HG02981 (cell line): ENCODE results near the gene ATXN7L1.
"Not testable (repeated sequence)": the region's sequence is repeated elsewhere in the genome, so short reads cannot be mapped to it uniquely, and the experiment has no call there.

ENCODE experiments used
- ATAC-seq: cut with Tn5 transposase; IDR thresholded peaks from one replicate; pipeline ENCODE4 v1.9.1; 2021; ENCODE audit warnings: mild to moderate bottlenecking, moderate library complexity; ENCODE audit not compliant: unreplicated experiment

ATXN7L1 gene

DNA sequence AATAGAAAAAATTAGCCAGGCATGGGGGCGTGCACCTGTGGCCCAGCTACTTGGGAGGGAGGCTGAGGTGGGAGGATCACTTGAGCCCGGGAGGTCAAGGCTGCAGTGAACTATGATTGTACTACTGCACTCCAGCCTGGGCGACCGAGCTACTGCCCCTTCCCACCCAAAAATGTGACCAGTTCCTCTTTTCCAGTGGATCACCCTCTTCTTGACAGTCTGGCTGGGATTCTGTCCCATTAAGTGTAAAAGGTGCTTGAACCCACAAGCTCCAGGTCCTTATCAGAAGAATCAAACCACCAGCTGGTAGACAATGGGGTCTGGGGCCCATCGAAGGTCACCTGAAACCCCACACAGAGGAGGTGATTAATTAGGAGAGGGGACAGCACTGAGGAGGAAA is 14.1 kb downstream of the ATXN7L1 start:
- no peak for ATAC-seq

DNA sequence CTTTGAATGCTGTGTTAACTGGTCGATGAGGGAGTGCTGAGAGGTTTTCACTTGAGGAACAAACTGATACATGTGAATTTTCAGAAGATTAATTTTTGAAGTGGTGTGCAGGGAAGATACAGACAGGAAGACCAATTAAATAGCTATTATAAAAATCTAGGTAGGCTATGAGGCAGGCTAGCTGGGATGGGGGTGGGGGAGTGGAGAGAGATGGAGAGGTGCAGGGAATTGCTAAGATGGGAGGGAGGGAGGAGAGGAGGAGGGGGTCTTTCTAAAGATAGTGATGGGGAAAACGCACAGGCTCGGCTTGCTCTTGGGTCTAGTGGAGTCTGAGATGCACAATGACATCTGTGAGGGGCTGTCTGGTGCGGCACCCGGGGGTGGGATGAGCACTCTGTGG is 15.2 kb downstream of the ATXN7L1 start:
- ATAC-seq = no peak

DNA sequence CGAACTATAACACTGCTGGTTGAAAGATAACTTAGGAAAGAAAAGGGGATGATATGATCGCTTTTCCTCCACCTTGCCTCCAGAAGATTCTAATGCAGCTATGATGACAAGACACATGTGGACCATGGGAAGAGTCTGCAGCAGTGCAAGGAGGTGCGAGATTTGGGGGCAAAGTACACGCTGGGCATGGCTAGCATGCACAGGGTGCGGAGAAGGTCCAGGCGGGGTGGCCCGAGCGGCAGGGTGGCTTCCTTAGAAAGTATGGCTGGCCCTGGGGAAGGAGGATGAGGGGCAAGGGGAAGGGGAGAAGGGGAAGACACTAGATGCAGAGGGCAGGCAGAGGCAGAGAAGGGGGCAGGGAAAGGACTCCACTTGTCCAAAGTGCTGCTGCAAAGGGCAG is 15.6 kb downstream of the ATXN7L1 start:
- no peak for ATAC-seq

- ATAC-seq = no peak
Observed at GRCh38 chr7:105857009-105857952, 19.1 kb downstream of the ATXN7L1 start.

- ATAC-seq = no peak
Observed at GRCh38 chr7:105854498-105854897, 21.9 kb downstream of the ATXN7L1 start.

DNA sequence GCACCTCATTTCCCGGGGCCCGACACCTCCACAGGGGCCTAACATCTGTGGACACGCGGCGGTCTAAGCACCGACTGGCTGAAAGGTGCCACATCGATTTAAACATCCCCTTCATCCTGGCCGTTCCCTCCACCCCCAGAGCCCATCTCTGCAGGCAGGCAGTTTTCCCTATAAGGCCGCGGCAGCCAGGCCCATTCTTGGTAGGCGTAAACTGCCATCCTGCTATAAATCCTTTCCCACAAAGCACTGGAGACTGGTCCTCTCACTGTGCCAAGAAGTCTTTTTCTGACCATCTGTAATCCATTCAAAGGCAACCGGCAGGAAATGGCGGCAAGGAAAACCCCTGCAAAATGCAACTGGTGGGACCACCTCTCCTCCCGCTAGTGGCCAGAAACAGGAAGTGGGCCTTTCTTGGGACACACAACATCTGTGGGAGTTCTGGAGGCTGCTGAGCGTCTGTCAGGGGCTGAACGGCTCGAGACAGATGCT is 22.4 kb downstream of the ATXN7L1 start:
- ATAC-seq = no peak

- no peak for ATAC-seq
Observed at GRCh38 chr7:105851064-105851463, 25.3 kb downstream of the ATXN7L1 start.

DNA sequence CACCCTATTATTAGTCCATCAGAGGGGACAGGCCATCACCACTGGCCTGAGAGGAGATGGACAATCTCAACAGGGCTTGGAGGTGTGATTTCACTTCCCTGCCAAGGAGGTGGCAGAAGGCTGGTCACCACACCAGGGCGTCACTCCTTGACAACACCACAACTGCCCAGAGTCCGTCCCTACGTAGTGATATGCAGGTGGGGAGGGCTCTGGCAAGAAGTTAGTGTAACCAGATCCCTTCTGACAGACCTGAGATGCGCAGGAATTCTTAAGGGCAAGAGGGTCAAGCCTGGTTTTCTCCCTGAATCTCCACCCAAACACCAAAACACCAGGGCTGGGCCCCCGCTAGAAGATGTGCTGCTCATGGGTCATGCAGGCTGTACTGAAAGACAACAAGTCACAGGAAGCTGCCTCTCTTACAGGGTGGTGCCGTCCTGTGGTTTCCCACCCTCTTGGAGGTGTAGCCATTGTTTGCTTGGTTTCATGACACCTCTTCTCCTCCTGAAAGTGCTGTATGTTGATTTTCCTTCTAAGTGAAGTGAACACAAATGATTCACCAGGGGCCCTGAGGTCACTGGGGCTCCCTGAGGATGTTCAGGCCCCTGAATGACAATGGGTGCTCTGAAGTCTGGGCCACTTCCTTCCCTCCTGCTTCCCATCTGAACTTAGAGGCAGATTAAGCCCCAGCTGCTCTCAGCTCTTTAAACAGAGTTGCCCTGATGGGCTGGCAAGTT is 27.1 kb downstream of the ATXN7L1 start:
- ATAC-seq = no peak

- ATAC-seq = no peak
Observed at GRCh38 chr7:105846404-105846803, 30.0 kb downstream of the ATXN7L1 start.

DNA sequence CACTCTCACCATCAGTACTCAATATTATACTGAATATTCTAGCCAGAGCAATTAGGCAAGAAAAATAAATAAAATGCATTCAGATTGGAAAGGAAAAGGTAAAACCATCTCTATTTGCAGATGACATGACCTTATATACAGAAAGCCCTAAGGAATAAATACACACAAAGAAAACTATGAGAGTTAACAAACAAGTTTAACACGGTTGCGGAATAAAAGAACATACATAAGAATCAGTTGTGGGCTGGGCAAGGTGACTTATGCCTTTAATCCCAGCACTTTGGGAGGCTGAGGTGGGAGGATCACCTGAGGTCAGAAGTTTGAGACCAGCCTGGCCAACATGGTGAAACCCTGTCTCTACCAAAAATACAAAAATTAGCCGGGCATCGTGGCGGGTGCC is 31.7 kb downstream of the ATXN7L1 start:
- ATAC-seq = not testable (repeated sequence)

- no peak for ATAC-seq
Observed at GRCh38 chr7:105841866-105842265, 34.5 kb downstream of the ATXN7L1 start.

DNA sequence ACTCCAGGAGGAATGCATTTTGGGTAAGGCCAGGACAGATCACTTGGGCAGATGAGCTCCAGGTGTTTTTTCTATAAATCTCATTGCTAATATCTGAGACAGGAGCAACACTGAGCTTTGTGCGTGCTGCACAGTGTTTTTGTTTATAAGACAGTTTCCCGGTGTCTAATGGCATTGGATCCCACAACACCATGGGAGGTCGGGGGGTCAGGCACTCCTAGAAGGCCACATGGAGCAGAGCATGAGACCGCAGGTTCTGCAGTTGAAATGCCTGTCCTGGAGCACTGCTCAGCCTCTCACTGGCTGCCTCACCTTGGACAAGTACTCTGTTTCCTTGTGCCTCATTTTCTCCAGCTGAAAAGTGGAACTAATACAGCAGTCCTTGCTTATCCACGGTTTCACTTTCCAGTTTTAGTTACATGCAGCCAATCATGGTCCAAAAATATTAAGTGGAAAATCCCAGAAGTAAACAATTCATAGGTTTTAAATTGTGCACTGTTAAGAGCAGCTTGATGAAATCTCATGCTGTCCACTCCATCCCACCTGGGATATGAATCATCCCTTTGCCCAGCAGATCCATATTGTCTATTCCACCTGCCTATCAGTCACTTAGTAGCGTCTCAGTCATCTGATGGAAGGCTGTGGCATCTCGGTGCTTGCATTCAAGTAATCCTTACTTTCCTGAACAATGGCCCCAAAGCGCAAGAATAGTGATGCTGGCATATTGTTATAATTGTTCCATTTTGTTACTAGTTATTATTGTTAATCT is 35.2 kb downstream of the ATXN7L1 start:
- ATAC-seq = no peak

- no peak for ATAC-seq
Observed at GRCh38 chr7:105839266-105839665, 37.1 kb downstream of the ATXN7L1 start.

DNA sequence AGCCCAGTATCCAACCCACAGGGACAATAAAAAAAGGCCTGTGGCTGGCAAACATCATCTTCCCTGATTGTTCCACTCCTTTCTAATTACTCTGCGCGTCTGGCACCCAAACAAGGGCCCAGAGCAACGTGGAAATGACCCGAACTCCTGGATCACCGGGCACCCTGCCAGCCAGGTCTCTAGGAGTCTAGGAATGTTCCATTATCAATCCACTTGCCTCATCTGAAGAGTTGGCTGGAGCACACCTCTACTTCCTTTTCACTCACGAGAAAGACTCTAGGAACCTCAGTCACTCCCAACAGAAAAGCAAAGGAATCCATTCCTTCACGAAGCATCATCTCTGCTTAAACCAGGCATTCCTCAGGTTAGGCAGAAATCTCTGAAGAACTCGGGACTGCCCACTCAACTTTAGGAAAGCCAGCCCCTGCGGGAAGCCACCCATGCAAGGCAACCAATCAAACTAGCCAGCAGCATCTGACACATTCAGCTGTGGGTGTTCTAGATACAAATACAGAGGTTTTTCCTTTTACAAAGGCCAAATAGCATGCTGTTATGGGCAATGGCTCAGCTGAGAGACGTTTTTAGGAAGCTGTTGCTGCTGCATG is 37.7 kb downstream of the ATXN7L1 start:
- ATAC-seq = no peak

GRCh38 chr7:105837765-105838626 is 38.4 kb downstream of the ATXN7L1 start:
- ATAC-seq = no peak

DNA sequence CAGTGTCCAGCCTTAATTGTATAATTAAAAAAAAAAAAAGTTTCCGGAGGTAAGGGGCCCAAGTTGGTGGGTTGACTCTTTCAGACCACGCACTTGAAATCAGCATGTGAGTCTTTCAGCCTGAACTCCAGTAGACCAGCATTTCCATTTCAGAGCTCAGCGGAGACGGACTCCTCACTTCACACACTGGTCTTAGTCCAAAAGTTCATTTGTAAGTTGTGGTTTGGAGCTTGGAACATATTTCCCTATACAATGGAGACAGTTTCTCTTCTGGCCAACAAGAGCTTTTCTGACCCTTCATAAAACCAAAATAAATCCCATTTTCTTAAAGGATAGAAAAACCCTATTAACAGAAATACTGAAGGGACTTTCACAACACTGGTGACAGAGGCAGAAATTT is 41.0 kb downstream of the ATXN7L1 start:
- no peak for ATAC-seq

- no peak for ATAC-seq
Observed at GRCh38 chr7:105831824-105832535, 44.4 kb downstream of the ATXN7L1 start.

- ATAC-seq = no peak
Observed at GRCh38 chr7:105831302-105831620, 45.1 kb downstream of the ATXN7L1 start.
